Neural progenitor cell (in vitro differentiated cells): ENCODE data around the gene AADACL2. TPM values are rescaled to one million over a fixed set of nuclear protein-coding genes. Genes with fewer than 3 reads are reported as not detected.

Experiments used
- DNase-seq: peaks from one replicate; pipeline ENCODE4 v3.0.0-alpha.2; 2016; ENCODE audit warnings: low spot score
- H2AFZ ChIP-seq: fragments of 200-600 bp; sonication (generic); replicated peaks from 2 replicates; pipeline ENCODE4 v1.6.1; 2016; ENCODE audit warnings: antibody characterized with exemption
- H3F3A ChIP-seq: fragments of 200-600 bp; sonication (generic); 2 replicates; pipeline ENCODE4 v1.6.1; 2016; ENCODE audit warnings: antibody characterized with exemption, low read depth
- H3K27ac ChIP-seq: fragments of 200-600 bp; sonication (generic); 2 replicates; pipeline ENCODE4 v1.5.1; 2016; ENCODE audit warnings: mild to moderate bottlenecking
- H3K27me3 ChIP-seq: fragments of 200-600 bp; sonication (generic); 2 replicates; pipeline ENCODE4 v1.6.1; 2016; ENCODE audit warnings: mild to moderate bottlenecking, moderate library complexity
- H3K36me3 ChIP-seq: fragments of 200-600 bp; sonication (generic); 2 replicates; pipeline ENCODE4 v1.5.1; 2016
- H3K4me1 ChIP-seq: fragments of 200-600 bp; sonication (generic); 2 replicates; pipeline ENCODE4 v1.6.1; 2016; ENCODE audit warnings: mixed run types
- H3K4me2 ChIP-seq: fragments of 200-600 bp; sonication (generic); 2 replicates; pipeline ENCODE4 v1.6.1; 2016
- H3K4me3 ChIP-seq: fragments of 200-600 bp; sonication (generic); 2 replicates; pipeline ENCODE4 v1.5.1; 2016
- H3K79me2 ChIP-seq: fragments of 200-600 bp; sonication (generic); 2 replicates; pipeline ENCODE4 v1.6.1; 2016; ENCODE audit warnings: low read depth
- H3K9ac ChIP-seq: fragments of 200-600 bp; sonication (generic); 2 replicates; pipeline ENCODE4 v1.6.1; 2016
- H3K9me3 ChIP-seq: fragments of 200-600 bp; sonication (generic); 2 replicates; pipeline ENCODE4 v1.5.1; 2016; ENCODE audit warnings: low read depth
- H4K20me1 ChIP-seq: fragments of 200-600 bp; sonication (generic); 2 replicates; pipeline ENCODE4 v1.6.1; 2016; ENCODE audit warnings: low read depth
- H3K27ac Mint-ChIP-seq: 3 replicates; pipeline ENCODE4 v1.8.0; 2021; ENCODE audit warnings: mixed read lengths
- H3K27me3 Mint-ChIP-seq: 2 replicates; pipeline ENCODE4 v1.8.0; 2022; ENCODE audit warnings: low read depth, mild to moderate bottlenecking, inconsistent platforms, moderate library complexity, mixed read lengths; ENCODE audit not compliant: insufficient read depth
- H3K36me3 Mint-ChIP-seq: 3 replicates; pipeline ENCODE4 v1.8.0; 2021; ENCODE audit warnings: mixed read lengths
- H3K4me1 Mint-ChIP-seq: 3 replicates; pipeline ENCODE4 v1.8.0; 2021; ENCODE audit warnings: mixed read lengths
- H3K4me3 Mint-ChIP-seq: 3 replicates; pipeline ENCODE4 v1.8.0; 2021; ENCODE audit warnings: mild to moderate bottlenecking, moderate library complexity, mixed read lengths
- H3K9me3 Mint-ChIP-seq: 3 replicates; pipeline ENCODE4 v1.8.0; 2020; ENCODE audit warnings: mixed read lengths
- EZH2 ChIP-seq: fragments of 200-600 bp; sonication (generic); IDR thresholded peaks from 2 replicates; pipeline ENCODE4 v1.6.1; 2017; ENCODE audit warnings: antibody characterized with exemption, mild to moderate bottlenecking, moderate library complexity
- EZH2phosphoT487 ChIP-seq: fragments of 200-600 bp; sonication (generic); IDR thresholded peaks from 2 replicates; pipeline ENCODE4 v1.6.1; 2017; ENCODE audit warnings: antibody characterized with exemption
- total RNA-seq: library from RNA; depleted of rRNA; stranded (reverse); fragments of >200 nt; gene quantifications from 2 replicates; pipeline ENCODE4 v1.2.3, GENCODE V29; 2015; ENCODE audit warnings: low replicate concordance
- TF ChIP-seq, protein P1 (sequence below): fragments of 200-600 bp; sonication (generic); IDR thresholded peaks from 2 replicates; pipeline ENCODE4 v1.5.1; 2017; ENCODE audit warnings: antibody characterized with exemption, mild to moderate bottlenecking

Gene AADACL2
- total RNA-seq, 1 donor from 2014 or later = not detected

DNA sequence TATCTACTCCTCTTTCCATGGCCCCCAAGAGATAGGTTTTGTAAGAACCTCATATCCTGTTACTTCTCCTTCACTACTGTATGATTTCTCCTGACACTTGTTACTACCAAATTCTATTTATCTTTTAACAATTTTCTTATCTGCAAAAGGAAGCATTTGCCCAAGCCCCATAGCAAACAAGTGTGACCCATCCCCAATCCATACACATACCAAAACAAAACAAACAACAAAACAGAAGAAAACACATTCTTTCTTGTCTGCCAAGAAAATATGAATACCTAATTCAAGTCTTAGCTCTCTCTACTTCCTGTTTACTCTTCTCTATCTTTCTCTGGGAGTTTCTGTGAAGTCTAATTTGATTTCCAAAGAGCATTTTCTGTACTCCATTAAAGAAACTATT is 41.2 kb downstream of the AADACL2 start:
- H4K20me1 ChIP-seq = no peaks in the 10 kb centered on the region
- no peaks in the 10 kb centered on the region for H3K9me3 ChIP-seq
- H3K36me3 ChIP-seq = no peaks in the 10 kb centered on the region
- Mint-ChIP-seq H3K27me3 (no peaks in the 10 kb centered on the region), H3K4me3 (no peak overlapping the region), H3K9me3 (no peaks in the 10 kb centered on the region), H3K27ac (no peak overlapping the region), H3K36me3 (no peaks in the 10 kb centered on the region), H3K4me1 (peaks cover 4% of the 10 kb centered on the region)
- no peaks in the 10 kb centered on the region for H3F3A ChIP-seq
- TF ChIP-seq, protein P1, sequence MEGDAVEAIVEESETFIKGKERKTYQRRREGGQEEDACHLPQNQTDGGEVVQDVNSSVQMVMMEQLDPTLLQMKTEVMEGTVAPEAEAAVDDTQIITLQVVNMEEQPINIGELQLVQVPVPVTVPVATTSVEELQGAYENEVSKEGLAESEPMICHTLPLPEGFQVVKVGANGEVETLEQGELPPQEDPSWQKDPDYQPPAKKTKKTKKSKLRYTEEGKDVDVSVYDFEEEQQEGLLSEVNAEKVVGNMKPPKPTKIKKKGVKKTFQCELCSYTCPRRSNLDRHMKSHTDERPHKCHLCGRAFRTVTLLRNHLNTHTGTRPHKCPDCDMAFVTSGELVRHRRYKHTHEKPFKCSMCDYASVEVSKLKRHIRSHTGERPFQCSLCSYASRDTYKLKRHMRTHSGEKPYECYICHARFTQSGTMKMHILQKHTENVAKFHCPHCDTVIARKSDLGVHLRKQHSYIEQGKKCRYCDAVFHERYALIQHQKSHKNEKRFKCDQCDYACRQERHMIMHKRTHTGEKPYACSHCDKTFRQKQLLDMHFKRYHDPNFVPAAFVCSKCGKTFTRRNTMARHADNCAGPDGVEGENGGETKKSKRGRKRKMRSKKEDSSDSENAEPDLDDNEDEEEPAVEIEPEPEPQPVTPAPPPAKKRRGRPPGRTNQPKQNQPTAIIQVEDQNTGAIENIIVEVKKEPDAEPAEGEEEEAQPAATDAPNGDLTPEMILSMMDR = no peak
- TF ChIP-seq EZH2phosphoT487 (no peak), EZH2 (no peak)
- no peak overlapping the region for H3K27ac ChIP-seq
- H2AFZ ChIP-seq = no peak overlapping the region
- H3K4me2 ChIP-seq = no peak overlapping the region
- no peak for DNase-seq
- no peaks in the 10 kb centered on the region for H3K79me2 ChIP-seq
- H3K9ac ChIP-seq = no peak overlapping the region
- no peak overlapping the region for H3K4me3 ChIP-seq
- no peaks in the 10 kb centered on the region for H3K4me1 ChIP-seq
- H3K27me3 ChIP-seq = no peaks in the 10 kb centered on the region

DNA sequence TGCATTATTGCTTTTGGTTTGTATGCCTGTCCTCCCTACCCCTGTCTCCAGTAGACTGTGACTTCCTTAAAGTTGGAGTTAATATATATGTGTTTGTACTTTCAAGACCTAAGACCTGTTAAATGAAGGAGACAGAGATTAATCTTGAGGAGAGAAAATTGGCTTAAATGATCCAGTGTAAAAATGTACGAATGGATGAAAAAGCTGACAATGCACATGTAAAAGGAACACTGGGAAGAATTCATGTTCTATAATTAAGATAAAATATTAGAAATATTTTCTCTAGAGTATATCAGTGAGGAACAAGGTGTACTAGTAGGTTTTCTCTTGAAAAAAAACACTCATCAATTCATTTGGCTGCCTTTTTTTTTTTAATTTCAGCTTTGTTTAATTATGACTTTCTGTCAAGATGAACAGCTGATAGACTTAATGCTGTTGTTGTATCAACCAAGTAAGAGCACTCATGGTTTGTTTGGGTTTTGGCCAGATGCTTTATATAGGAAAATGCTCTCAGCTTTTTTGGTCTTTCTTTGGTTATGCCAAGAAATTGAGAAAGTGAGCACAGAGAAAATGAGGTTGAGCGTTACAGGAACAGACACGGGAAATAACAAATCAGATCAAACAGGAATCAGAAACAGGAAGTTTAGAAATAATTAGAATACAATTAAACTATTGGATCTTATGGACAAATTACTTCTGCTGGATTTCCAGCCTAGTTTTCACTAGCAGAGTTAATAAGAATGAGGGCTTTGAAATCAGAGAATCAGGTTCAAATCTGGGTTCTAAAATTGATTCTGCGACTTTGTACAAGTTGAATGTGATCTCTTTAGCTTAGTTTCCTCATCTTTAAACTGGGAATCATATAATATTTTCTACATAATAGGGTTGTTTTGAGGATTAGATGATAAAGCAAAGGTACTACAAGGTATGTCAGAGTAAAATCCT is 41.9 kb downstream of the AADACL2 start:
- no peak overlapping the region for H3K9ac ChIP-seq
- H3F3A ChIP-seq = no peaks in the 10 kb centered on the region
- no peak overlapping the region for H3K4me2 ChIP-seq
- Mint-ChIP-seq H3K4me1 (no peaks in the 10 kb centered on the region), H3K36me3 (no peaks in the 10 kb centered on the region), H3K4me3 (no peak overlapping the region), H3K27me3 (no peaks in the 10 kb centered on the region), H3K27ac (no peak overlapping the region), H3K9me3 (no peaks in the 10 kb centered on the region)
- no peak for DNase-seq
- no peak overlapping the region for H2AFZ ChIP-seq
- no peak overlapping the region for H3K27ac ChIP-seq
- H3K36me3 ChIP-seq = no peaks in the 10 kb centered on the region
- no peak for TF ChIP-seq EZH2
- no peak for TF ChIP-seq EZH2phosphoT487
- TF ChIP-seq, protein P1 = no peak
- H4K20me1 ChIP-seq = no peaks in the 10 kb centered on the region
- no peak overlapping the region for H3K4me3 ChIP-seq
- no peaks in the 10 kb centered on the region for H3K9me3 ChIP-seq
- no peaks in the 10 kb centered on the region for H3K79me2 ChIP-seq
- no peaks in the 10 kb centered on the region for H3K4me1 ChIP-seq
- no peaks in the 10 kb centered on the region for H3K27me3 ChIP-seq

DNA sequence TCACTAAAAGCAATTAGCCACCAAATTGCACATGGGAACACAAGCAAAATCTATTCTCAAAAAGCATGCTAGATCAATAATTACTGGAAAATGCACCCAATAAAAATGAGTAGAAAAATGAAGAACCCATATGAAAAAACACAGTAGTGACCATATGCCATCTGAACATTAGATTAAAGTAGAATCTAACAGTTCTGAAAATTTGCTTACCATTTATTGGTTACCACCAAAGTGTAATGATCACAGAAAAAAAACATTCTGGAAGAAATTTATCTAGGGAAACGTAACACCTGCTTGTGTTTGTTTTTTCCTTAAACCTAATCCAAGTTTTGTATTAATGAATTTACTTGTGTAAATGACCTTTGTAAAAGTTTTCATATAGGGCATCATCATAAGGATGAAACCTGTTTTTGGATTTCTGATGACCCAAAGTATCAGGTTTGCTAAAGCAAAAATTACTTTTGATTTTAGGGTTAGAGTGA is 42.6 kb downstream of the AADACL2 start:
- H3K9me3 Mint-ChIP-seq = no peaks in the 10 kb centered on the region
- H3K4me2 ChIP-seq = no peak overlapping the region
- no peak overlapping the region for H3K4me3 Mint-ChIP-seq
- TF ChIP-seq EZH2 (no peak), EZH2phosphoT487 (no peak)
- TF ChIP-seq, protein P1 = no peak
- H3K36me3 ChIP-seq = no peaks in the 10 kb centered on the region
- no peaks in the 10 kb centered on the region for H3K27me3 Mint-ChIP-seq
- H4K20me1 ChIP-seq = no peaks in the 10 kb centered on the region
- no peaks in the 10 kb centered on the region for H3K36me3 Mint-ChIP-seq
- H3F3A ChIP-seq = no peaks in the 10 kb centered on the region
- H3K4me3 ChIP-seq = no peak overlapping the region
- H2AFZ ChIP-seq = no peak overlapping the region
- H3K27me3 ChIP-seq = no peaks in the 10 kb centered on the region
- H3K4me1 ChIP-seq = no peaks in the 10 kb centered on the region
- H3K9me3 ChIP-seq = no peaks in the 10 kb centered on the region
- no peak for DNase-seq
- H3K4me1 Mint-ChIP-seq = no peaks in the 10 kb centered on the region
- H3K27ac ChIP-seq = no peak overlapping the region
- H3K79me2 ChIP-seq = no peaks in the 10 kb centered on the region
- H3K27ac Mint-ChIP-seq = no peak overlapping the region
- H3K9ac ChIP-seq = no peak overlapping the region
